ENCODE data around the gene LYAR. TPM values are rescaled to one million over a fixed set of nuclear protein-coding genes. Genes with fewer than 3 reads are reported as not detected.

Gene LYAR
- total RNA-seq, 2 experiments from 2014 or later: 69.4 to 78.4 TPM

DNA sequence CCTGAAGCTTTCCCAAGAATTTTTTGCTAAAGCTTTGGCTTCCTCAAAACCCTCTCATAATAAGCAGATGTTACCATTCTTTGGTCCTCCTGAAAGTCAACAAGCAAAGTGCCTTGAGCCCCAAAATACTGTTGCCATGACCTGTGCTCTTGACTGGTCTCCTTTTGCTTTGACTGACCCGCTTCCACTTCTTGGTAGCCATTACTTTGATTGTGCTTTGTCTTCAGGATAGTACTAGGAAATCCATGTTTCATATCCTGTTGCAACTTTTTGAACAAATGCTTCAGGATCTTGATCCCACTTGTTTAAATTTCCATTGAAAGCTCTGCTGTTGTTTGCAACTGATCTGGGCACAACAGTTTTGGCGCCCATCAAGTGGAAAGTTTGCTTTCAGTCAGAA is 56.3 kb downstream of the LYAR start:
- no peaks in the 10 kb centered on the region for H3K4me1 Mint-ChIP-seq (ENCODE audit: low read depth)
- peaks cover 19% of the 10 kb centered on the region for H3K36me3 Mint-ChIP-seq (ENCODE audit: low read depth)
- ChIA-PET POLR2A (no interaction called here), CTCF (no interaction called here)
- peaks cover 8% of the 10 kb centered on the region for H3K9me3 Mint-ChIP-seq
- no peak overlapping the region for H3K4me3 Mint-ChIP-seq
- intact Hi-C loops (cut with micrococcal nuclease): no loop called here
- DNase-seq: no peak
- no peaks in the 10 kb centered on the region for H3K27me3 Mint-ChIP-seq
- no peak overlapping the region for H3K27ac Mint-ChIP-seq
- no peak for ATAC-seq
- TF ChIP-seq, protein P1, sequence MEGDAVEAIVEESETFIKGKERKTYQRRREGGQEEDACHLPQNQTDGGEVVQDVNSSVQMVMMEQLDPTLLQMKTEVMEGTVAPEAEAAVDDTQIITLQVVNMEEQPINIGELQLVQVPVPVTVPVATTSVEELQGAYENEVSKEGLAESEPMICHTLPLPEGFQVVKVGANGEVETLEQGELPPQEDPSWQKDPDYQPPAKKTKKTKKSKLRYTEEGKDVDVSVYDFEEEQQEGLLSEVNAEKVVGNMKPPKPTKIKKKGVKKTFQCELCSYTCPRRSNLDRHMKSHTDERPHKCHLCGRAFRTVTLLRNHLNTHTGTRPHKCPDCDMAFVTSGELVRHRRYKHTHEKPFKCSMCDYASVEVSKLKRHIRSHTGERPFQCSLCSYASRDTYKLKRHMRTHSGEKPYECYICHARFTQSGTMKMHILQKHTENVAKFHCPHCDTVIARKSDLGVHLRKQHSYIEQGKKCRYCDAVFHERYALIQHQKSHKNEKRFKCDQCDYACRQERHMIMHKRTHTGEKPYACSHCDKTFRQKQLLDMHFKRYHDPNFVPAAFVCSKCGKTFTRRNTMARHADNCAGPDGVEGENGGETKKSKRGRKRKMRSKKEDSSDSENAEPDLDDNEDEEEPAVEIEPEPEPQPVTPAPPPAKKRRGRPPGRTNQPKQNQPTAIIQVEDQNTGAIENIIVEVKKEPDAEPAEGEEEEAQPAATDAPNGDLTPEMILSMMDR (IDR thresholded peaks at IDR 0.05): no peak

DNA sequence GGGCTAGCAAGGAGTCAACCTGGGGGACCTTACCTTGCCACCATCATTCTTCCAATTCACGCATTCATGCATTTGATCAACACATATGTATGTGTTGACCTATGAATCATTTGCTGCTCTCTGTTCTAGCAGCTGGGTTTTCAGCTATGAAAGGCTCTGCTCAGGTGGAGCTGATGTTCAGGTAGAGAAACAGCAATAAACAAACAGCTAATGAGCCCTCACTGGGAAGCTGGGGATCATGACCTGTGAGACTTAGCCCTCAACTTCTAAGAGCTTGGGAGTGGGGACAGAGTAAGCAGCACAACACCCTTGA is 61.6 kb downstream of the LYAR start:
- intact Hi-C loops (cut with micrococcal nuclease): no loop called here
- TF ChIP-seq, protein P1 (IDR thresholded peaks at IDR 0.05): no peak
- no peak overlapping the region for H3K4me3 Mint-ChIP-seq
- H3K36me3 Mint-ChIP-seq (ENCODE audit: low read depth): no peaks in the 10 kb centered on the region
- peaks cover 33% of the 10 kb centered on the region for H3K27me3 Mint-ChIP-seq
- POLR2A ChIA-PET: no interaction called here
- no peak for DNase-seq
- peaks cover 2% of the 10 kb centered on the region for H3K9me3 Mint-ChIP-seq
- no peak overlapping the region for H3K27ac Mint-ChIP-seq
- ATAC-seq: no peak
- H3K4me1 Mint-ChIP-seq (ENCODE audit: low read depth): peaks cover 3% of the 10 kb centered on the region
- CTCF ChIA-PET: no interaction called here

DNA sequence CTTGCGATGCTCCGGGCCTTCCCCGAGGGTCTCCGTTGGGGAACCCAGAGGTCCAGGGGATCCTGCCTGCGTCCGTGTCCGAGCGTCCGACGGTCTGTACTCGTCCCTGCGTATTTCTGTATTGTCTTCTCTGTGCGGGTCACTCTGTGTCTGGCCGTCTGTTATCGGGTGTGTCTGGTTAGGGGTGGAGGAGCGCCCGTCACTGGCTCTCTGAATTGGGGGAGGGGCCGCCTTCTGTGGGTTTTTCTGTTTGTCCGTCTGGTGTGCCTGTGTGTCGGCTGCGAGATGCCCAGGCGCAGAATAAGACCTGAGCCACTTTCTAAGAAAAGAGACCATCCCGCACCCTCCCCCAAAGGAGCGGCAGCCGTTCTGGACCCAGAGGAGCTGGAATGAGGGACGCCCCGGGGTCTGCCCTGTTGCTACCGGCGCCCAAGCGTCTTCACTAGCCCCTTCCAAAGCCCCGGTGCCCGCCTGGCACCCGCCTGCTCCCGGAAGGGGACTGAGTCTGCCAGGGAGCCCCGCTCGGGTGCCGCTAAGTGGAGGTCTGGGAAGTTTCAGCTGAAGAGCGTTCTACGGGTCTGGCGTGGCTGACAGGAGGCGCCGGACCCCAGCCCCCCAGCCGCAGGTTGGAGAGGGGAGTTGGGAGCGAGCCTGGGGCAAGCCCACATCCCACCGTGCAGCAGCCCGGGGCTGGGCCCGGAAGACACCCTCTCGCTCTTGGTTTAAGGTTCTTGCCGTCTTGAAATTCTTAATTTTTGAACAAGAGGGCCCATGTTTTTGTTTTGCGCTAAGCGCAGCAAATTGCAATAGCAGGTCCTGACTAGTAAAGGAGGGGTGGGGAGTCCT is 62.2 kb downstream of the LYAR start:
- CTCF ChIA-PET: no interaction called here
- TF ChIP-seq, protein P1 (IDR thresholded peaks at IDR 0.05): no peak
- Mint-ChIP-seq H3K27me3 (peaks cover 38% of the 10 kb centered on the region), H3K27ac (no peak overlapping the region), H3K4me1 (ENCODE audit: low read depth) (peaks cover 3% of the 10 kb centered on the region), H3K9me3 (peaks cover under 1% of the 10 kb centered on the region), H3K36me3 (ENCODE audit: low read depth) (no peaks in the 10 kb centered on the region), H3K4me3 (no peak overlapping the region)
- POLR2A ChIA-PET: no interaction called here
- intact Hi-C loops (cut with micrococcal nuclease): no loop called here
- DNase-seq (no peak), ATAC-seq (no peak)

DNA sequence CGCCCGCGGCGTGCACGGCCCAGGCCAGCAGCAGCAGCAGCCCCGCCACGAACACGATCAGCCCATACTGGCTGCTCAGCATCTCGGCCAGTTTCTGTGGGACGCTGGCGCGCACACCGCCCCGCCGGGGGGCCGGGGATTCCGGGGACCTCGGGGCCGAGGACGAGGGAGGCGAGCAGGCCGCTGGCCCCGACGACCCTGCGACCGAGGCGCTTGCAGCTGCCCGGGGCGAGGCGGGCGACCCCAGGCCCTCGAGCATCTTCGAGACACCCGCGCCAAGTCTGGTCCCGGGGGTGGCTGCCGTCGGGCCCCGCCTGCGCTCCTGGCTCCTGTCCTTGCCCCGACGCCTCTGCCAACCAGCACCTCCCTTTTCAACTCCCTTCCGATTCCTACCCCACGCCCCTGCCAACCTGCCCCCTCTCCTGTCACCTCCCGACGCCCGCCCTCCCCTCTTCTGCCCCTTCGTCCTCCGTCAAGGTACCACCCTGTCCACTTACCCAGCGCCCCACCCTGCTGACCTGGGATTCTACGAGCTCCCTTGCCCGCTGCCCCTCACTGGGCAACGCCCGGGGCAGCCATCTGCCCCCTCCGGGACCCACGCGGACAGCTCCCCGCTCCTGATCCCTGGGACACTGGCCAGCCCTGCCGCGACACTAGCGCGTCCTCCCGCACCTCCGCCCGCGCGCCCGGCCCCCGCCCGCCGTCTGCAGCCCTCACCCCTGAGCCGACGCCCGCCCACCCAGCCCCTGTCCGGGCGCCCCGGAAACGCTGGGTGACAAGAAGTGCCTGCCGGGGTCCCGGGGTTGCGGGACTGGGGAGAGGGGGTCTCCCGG is 63.1 kb downstream of the LYAR start, which contains the start of gene OTOP1:
Gene OTOP1, minus strand, starts transcription at position 324 of the 833 bp plus-strand sequence. Its CDS starts 65 bp downstream, at position 259.
- Mint-ChIP-seq H3K36me3 (ENCODE audit: low read depth) (no peaks in the 10 kb centered on the region), H3K4me3 (no peak within 1 kb of the TSS), H3K27ac (no peak within 1 kb of the TSS), H3K27me3 (peaks cover 42% of the 10 kb centered on the region), H3K9me3 (no peaks in the 10 kb centered on the region), H3K4me1 (ENCODE audit: low read depth) (peaks cover 3% of the 10 kb centered on the region)
- no peak for ATAC-seq
- DNase-seq: no peak
- ChIA-PET POLR2A (no interaction called here), CTCF (no interaction called here)
- intact Hi-C loops (cut with micrococcal nuclease): no loop called here
- TF ChIP-seq, protein P1 (IDR thresholded peaks at IDR 0.05): no peak

All from activated CD8-positive, alpha-beta T cell treated with anti-CD3 and anti-CD28 coated beads for 36 hours (primary cell).